OCI-LY7 (cell line): Measurements from ENCODE around the gene KLHDC8A. TPM values are rescaled to one million over a fixed set of nuclear protein-coding genes. Genes with fewer than 3 reads are reported as not detected.

Source experiments
- BruUV-seq: library from RNA; stranded (reverse); fragments of 400-500 nt; replicated peaks from 2 replicates; lab custom pipeline; 2021; lab: Mats Ljungman, UMichigan
- CTCF ChIA-PET: fragments of 300-600 bp; sonication (Branson Sonifier 250); formaldehyde crosslinking; loops from one replicate; lab custom pipeline; 2022; ENCODE audit warnings: antibody characterized with exemption; ENCODE audit not compliant: unreplicated experiment; lab: Charles Lee
- POLR2A ChIA-PET: fragments of 300-600 bp; sonication (Branson Sonifier 250); formaldehyde crosslinking; loops from one replicate; lab custom pipeline; 2022; ENCODE audit warnings: antibody characterized with exemption; lab: Charles Lee
- DNase-seq: peaks from one replicate; pipeline ENCODE4 v3.0.0-alpha.2; 2015; ENCODE audit warnings: low spot score
- H2AFZ ChIP-seq: fragments of 200-600 bp; sonication (generic), shearing (Covaris generic); 2 replicates; pipeline ENCODE4 v1.6.1; 2014; ENCODE audit warnings: mild to moderate bottlenecking, antibody characterized with exemption, low read length, moderate library complexity
- H3K27ac ChIP-seq: fragments of 200-600 bp; sonication (generic); 2 replicates; pipeline ENCODE4 v1.5.1; 2014; ENCODE audit warnings: mixed run types, low read depth, mild to moderate bottlenecking, moderate library complexity, low read length, inconsistent platforms; ENCODE audit not compliant: poor library complexity, severe bottlenecking
- H3K36me3 ChIP-seq: fragments of 200-600 bp; sonication (generic); 2 replicates; pipeline ENCODE4 v1.6.1; 2014; ENCODE audit warnings: mild to moderate bottlenecking, antibody characterized with exemption, low read length, moderate library complexity, mixed read lengths; ENCODE audit not compliant: insufficient read depth
- H3K4me1 ChIP-seq: fragments of 200-600 bp; sonication (generic); 2 replicates; pipeline ENCODE4 v1.5.1; 2014; ENCODE audit warnings: mild to moderate bottlenecking, low read length; ENCODE audit not compliant: insufficient read depth, poor library complexity, severe bottlenecking
- H3K4me2 ChIP-seq: fragments of 200-600 bp; sonication (generic); 2 replicates; pipeline ENCODE4 v1.6.1; 2014; ENCODE audit warnings: mild to moderate bottlenecking, low read length
- H3K4me3 ChIP-seq: fragments of 200-600 bp; sonication (generic); 2 replicates; pipeline ENCODE4 v1.5.1; 2014; ENCODE audit warnings: mild to moderate bottlenecking, low read depth, low read length; ENCODE audit not compliant: poor library complexity, severe bottlenecking
- H3K79me2 ChIP-seq: fragments of 200-600 bp; sonication (generic); 2 replicates; pipeline ENCODE4 v1.6.1; 2016; ENCODE audit warnings: low read depth, mild to moderate bottlenecking, low read length, moderate library complexity, mixed read lengths; ENCODE audit not compliant: insufficient read depth
- H3K9me2 ChIP-seq: fragments of 200-600 bp; sonication (generic); 2 replicates; pipeline ENCODE4 v1.6.1; 2016; ENCODE audit warnings: mild to moderate bottlenecking, low read length, mixed read lengths; ENCODE audit not compliant: insufficient read depth
- H3K9me3 ChIP-seq: fragments of 200-600 bp; sonication (generic); 2 replicates; pipeline ENCODE4 v1.6.1; 2014; ENCODE audit warnings: mild to moderate bottlenecking, mixed run types, low read length, mixed read lengths
- H4K20me1 ChIP-seq: fragments of 200-600 bp; sonication (generic); 2 replicates; pipeline ENCODE4 v1.6.1; 2014; ENCODE audit warnings: mild to moderate bottlenecking, antibody characterized with exemption, low read length, moderate library complexity, mixed read lengths; ENCODE audit not compliant: insufficient read depth
- CTCF ChIP-seq: fragments of 200-600 bp; sonication (generic); conservative IDR thresholded peaks from 2 replicates; pipeline ENCODE4 v1.5.1; 2014; ENCODE audit warnings: mild to moderate bottlenecking, antibody characterized with exemption, low read length, moderate library complexity, mixed read lengths
- EZH2phosphoT487 ChIP-seq: fragments of 200-600 bp; sonication (generic); IDR thresholded peaks from 2 replicates; pipeline ENCODE4 v1.6.1; 2018; ENCODE audit warnings: low read depth, borderline replicate concordance, mild to moderate bottlenecking, mixed run types, antibody characterized with exemption, low read length, moderate library complexity, mixed read lengths
- intact Hi-C: fragments of 100-400 bp; cut with micrococcal nuclease; formaldehyde crosslinking; loops from one replicate; pipeline ENCODE4 v1.10.0; 2022; ENCODE audit not compliant: unreplicated experiment
- total RNA-seq, 2 experiments: library from RNA; depleted of rRNA in 1 of 2; stranded (reverse); fragments of >200 nt in 1 of 2; shearing (Covaris generic) in 1 of 2; gene quantifications; 2 replicates each; pipeline ENCODE4 v1.2.3, GENCODE V29; 2014 to 2022

Gene KLHDC8A
- total RNA-seq, 2 experiments from 2014 or later, result not detected

- no peaks in the 10 kb centered on the region for H3K9me2 ChIP-seq
- H3K9me3 ChIP-seq, result no peaks in the 10 kb centered on the region
- H3K4me2 ChIP-seq, result peak overlapping the region; percentile 57
- H3K36me3 ChIP-seq, result no peaks in the 10 kb centered on the region
- POLR2A ChIA-PET, result no interaction called here
- DNase-seq, result peak; percentile 46
- CTCF ChIA-PET, result interaction anchor here (0.9 to 1.3 kb wide), 5 partner anchors 10 to 176 kb away, joined by 3 to 7 read pairs (median 3); no protein-coding TSS in a partner anchor
- H3K79me2 ChIP-seq, result no peaks in the 10 kb centered on the region
- H3K4me3 ChIP-seq, result no peak overlapping the region
- H4K20me1 ChIP-seq, result no peaks in the 10 kb centered on the region
- no TSS peak for BruUV-seq
- H2AFZ ChIP-seq, result peak overlapping the region; percentile 9; the same call in 1 of the 2 replicates
- intact Hi-C loops, result no loop called here
- H3K4me1 ChIP-seq, result peaks cover 27% of the 10 kb centered on the region
- TF ChIP-seq CTCF, result no peak
- no peak for TF ChIP-seq EZH2phosphoT487
- no peak overlapping the region for H3K27ac ChIP-seq
These were observed 7.9 kb downstream of the KLHDC8A start for GRCh38 chr1:205348554-205349487.

DNA sequence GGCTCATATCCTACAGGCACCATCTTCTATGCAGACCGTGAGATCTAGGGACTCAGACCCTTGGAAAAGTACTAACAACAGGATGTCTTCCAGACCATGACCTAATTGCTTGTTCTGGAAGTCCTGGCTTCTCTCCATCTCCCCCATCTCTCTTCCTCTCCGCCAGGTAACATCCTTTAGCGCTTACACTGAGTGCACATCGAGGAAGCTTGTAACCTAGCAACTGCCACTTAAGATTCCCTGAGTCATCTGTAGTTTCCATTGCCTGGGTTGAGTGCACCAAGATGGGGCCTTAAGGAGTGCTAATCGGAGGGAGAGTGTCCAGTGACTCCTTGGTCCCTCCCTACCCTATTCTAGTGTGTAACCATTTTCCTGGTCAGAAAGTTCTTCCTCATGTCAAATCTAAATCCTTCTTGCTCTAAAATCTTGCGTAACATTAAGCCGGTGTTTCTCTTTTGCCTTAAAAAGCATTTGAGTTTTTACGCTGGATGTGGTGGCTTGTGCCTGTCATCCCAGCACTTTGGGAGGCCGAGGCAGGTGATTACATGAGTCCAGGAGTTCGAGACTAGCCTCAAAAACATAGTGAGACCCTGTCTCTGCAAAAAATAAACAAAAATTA, 9.7 kb downstream of the KLHDC8A start:
- ChIA-PET CTCF (no interaction called here), POLR2A (interaction anchor here (0.6 kb wide), 1 partner anchor 82 kb away, joined by 3 read pairs; no protein-coding TSS in a partner anchor)

More for the DNA sequence above, 9.7 kb downstream of the KLHDC8A start:
- Histone ChIP-seq H3K79me2 (no peaks in the 10 kb centered on the region), H3K36me3 (no peaks in the 10 kb centered on the region), H3K27ac (no peak overlapping the region), H3K4me3 (no peak overlapping the region), H3K4me1 (peaks cover 27% of the 10 kb centered on the region), H3K4me2 (no peak overlapping the region), H4K20me1 (no peaks in the 10 kb centered on the region), H3K9me2 (no peaks in the 10 kb centered on the region), H3K9me3 (no peaks in the 10 kb centered on the region), H2AFZ (no peak overlapping the region)
- no peak for TF ChIP-seq CTCF
- no peak for TF ChIP-seq EZH2phosphoT487
- no TSS peak for BruUV-seq
- intact Hi-C loops, result no loop called here
- DNase-seq, result no peak
